SU-DHL-6 (cell line): ENCODE measurements around the gene XYLT1.

Experiments used
- CTCF ChIP-seq: fragments of 200-600 bp; sonication (generic); IDR thresholded peaks from one replicate; pipeline ENCODE4 v1.5.1; 2017; ENCODE audit warnings: antibody characterized with exemption, mild to moderate bottlenecking, low read length, moderate library complexity; ENCODE audit not compliant: insufficient read depth, poor library complexity, severe bottlenecking
- EZH2phosphoT487 ChIP-seq: fragments of 200-600 bp; sonication (generic), shearing (Covaris generic); conservative IDR thresholded peaks from 2 replicates; pipeline ENCODE4 v1.6.1; 2018; ENCODE audit warnings: mild to moderate bottlenecking, antibody characterized with exemption, low read length, moderate library complexity, mixed read lengths

- no peak for TF ChIP-seq CTCF
- no peak for TF ChIP-seq EZH2phosphoT487
Observed at GRCh38 chr16:17265154-17265553, 205.6 kb downstream of the XYLT1 start.
